ENCODE data around the gene LHCGR. TPM values are rescaled to one million over a fixed set of nuclear protein-coding genes. Genes with fewer than 3 reads are reported as not detected.

Gene LHCGR
- 0.12 and 0.45 TPM in 2 replicates for total RNA-seq (2014; rRNA removed; shearing (Covaris generic))
- polyA plus RNA-seq (2016; fragmentation: Nextera tagmentation; extraction: Ambion mirVana): 0.54 and 0.66 TPM in 2 replicates
- long read RNA-seq: 0 reads

DNA sequence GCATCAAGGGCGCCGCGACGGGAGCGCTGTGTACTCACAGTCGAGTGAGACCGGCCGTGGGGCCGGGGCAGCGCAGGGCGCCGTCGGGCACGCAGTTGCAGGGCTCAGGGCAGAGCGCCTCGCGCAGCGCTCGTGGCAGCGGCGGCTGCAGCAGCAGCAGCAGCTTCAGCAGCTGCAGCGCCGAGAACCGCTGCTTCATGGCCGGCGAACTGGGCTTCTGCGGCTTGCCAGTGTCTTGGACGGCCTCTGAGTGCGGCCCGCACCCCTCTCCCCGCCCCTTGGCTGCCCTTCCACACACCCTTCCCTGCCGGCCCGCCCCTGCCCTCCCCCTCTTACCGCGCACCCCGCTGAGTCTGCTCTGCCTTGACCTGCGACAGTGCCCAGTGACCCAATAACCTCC lies at the start of gene LHCGR:
Gene LHCGR (minus strand): TSS at position 252 of the 400 bp plus-strand sequence. CDS start 53 bp downstream, at position 199.
- Mint-ChIP-seq H3K27ac (no peak within 1 kb of the TSS), H3K36me3 (ENCODE audit: low read depth) (no peaks in the 10 kb centered on the region), H3K9me3 (no peaks in the 10 kb centered on the region), H3K4me1 (peaks cover 31% of the 10 kb centered on the region), H3K27me3 (ENCODE audit: insufficient read depth, low read depth, poor library complexity) (peaks cover 17% of the 10 kb centered on the region), H3K4me3 (peak within 1 kb of the TSS; percentile 71)
- no peak within 1 kb of the TSS for H3K27ac ChIP-seq (ENCODE audit: low read depth)
- peak; percentile 62 for DNase-seq (ENCODE audit: low spot score)
- H3K4me1 ChIP-seq (ENCODE audit: insufficient read depth): peaks cover 16% of the 10 kb centered on the region
- ATAC-seq: peak; percentile 89
- peaks cover 4% of the 10 kb centered on the region; the same call in 1 of the 2 replicates for H3K9me2 ChIP-seq (ENCODE audit: insufficient read depth)
- no peak for TF ChIP-seq POLR2AphosphoS5 (IDR thresholded peaks at IDR 0.05; ENCODE audit: low read depth)
- no peaks in the 10 kb centered on the region for H3K36me3 ChIP-seq (ENCODE audit: insufficient read depth)
- no peaks in the 10 kb centered on the region for H4K20me1 ChIP-seq (replicated peaks; ENCODE audit: insufficient read depth)
- no peaks in the 10 kb centered on the region for H3F3A ChIP-seq (replicated peaks; ENCODE audit: low read depth)
- H3K79me2 ChIP-seq (replicated peaks; ENCODE audit: insufficient read depth): no peaks in the 10 kb centered on the region
- H3K4me3 ChIP-seq: peak within 1 kb of the TSS; percentile 59
- H3K4me2 ChIP-seq: peak within 1 kb of the TSS; percentile 80
- peaks cover 27% of the 10 kb centered on the region for H3K27me3 ChIP-seq (ENCODE audit: insufficient read depth)
- peak within 1 kb of the TSS; percentile 99 for H2AFZ ChIP-seq

DNA sequence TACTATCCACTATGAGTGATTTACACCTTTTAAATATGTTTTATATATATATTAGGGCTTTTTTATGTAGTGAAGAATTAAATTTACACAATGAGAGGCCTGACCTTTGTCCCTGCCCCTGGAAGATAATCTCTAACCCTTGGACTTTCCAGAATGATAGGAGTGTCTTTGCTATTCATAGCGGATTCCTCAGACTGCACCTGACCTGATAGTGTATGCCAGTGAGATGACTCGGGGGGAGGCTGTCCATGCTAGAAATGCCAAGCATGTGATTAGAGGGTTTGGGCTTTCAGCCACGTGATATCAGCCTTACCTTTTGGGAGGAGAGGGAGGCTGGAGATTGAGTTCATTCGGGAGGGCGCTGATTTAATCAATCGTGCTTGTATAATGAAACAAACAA lies 44.1 kb upstream of the LHCGR start:
- peaks cover 19% of the 10 kb centered on the region for H3K9me2 ChIP-seq (ENCODE audit: insufficient read depth)
- H3K27ac ChIP-seq (ENCODE audit: low read depth): no peak overlapping the region
- no peaks in the 10 kb centered on the region for H4K20me1 ChIP-seq (replicated peaks; ENCODE audit: insufficient read depth)
- ATAC-seq (no peak), DNase-seq (ENCODE audit: low spot score) (no peak)
- no peaks in the 10 kb centered on the region for H3K27me3 ChIP-seq (ENCODE audit: insufficient read depth)
- H3K9me3 Mint-ChIP-seq: no peaks in the 10 kb centered on the region
- H3K4me3 ChIP-seq: no peak overlapping the region
- H3K4me1 ChIP-seq (ENCODE audit: insufficient read depth): no peaks in the 10 kb centered on the region
- H3K4me2 ChIP-seq: no peak overlapping the region
- no peaks in the 10 kb centered on the region for H3K27me3 Mint-ChIP-seq (ENCODE audit: insufficient read depth, low read depth, poor library complexity)
- H3K79me2 ChIP-seq (replicated peaks; ENCODE audit: insufficient read depth): no peaks in the 10 kb centered on the region
- no peaks in the 10 kb centered on the region for H3K36me3 Mint-ChIP-seq (ENCODE audit: low read depth)
- H3F3A ChIP-seq (replicated peaks; ENCODE audit: low read depth): no peaks in the 10 kb centered on the region
- no peaks in the 10 kb centered on the region for H3K36me3 ChIP-seq (ENCODE audit: insufficient read depth)
- H3K4me3 Mint-ChIP-seq: no peak overlapping the region
- no peak overlapping the region for H3K27ac Mint-ChIP-seq
- H2AFZ ChIP-seq: no peak overlapping the region
- no peaks in the 10 kb centered on the region for H3K4me1 Mint-ChIP-seq
- TF ChIP-seq, protein P1, sequence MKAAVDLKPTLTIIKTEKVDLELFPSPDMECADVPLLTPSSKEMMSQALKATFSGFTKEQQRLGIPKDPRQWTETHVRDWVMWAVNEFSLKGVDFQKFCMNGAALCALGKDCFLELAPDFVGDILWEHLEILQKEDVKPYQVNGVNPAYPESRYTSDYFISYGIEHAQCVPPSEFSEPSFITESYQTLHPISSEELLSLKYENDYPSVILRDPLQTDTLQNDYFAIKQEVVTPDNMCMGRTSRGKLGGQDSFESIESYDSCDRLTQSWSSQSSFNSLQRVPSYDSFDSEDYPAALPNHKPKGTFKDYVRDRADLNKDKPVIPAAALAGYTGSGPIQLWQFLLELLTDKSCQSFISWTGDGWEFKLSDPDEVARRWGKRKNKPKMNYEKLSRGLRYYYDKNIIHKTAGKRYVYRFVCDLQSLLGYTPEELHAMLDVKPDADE (IDR thresholded peaks at IDR 0.05): no peak
- TF ChIP-seq NANOG (IDR thresholded peaks at IDR 0.05; ENCODE audit: borderline replicate concordance): no peak
- no peak for TF ChIP-seq POLR2AphosphoS5 (IDR thresholded peaks at IDR 0.05; ENCODE audit: low read depth)
- TF ChIP-seq EZH2 (IDR thresholded peaks at IDR 0.05; ENCODE audit: low read depth, unreplicated experiment): no peak
- no peak for TF ChIP-seq ZNF331 (CRISPR knock-in tag; IDR thresholded peaks at IDR 0.05; ENCODE audit: low read depth)
- TF ChIP-seq, protein P2, sequence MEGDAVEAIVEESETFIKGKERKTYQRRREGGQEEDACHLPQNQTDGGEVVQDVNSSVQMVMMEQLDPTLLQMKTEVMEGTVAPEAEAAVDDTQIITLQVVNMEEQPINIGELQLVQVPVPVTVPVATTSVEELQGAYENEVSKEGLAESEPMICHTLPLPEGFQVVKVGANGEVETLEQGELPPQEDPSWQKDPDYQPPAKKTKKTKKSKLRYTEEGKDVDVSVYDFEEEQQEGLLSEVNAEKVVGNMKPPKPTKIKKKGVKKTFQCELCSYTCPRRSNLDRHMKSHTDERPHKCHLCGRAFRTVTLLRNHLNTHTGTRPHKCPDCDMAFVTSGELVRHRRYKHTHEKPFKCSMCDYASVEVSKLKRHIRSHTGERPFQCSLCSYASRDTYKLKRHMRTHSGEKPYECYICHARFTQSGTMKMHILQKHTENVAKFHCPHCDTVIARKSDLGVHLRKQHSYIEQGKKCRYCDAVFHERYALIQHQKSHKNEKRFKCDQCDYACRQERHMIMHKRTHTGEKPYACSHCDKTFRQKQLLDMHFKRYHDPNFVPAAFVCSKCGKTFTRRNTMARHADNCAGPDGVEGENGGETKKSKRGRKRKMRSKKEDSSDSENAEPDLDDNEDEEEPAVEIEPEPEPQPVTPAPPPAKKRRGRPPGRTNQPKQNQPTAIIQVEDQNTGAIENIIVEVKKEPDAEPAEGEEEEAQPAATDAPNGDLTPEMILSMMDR (conservative IDR thresholded peaks at IDR 0.05; ENCODE audit: low read depth in 2 of 2): no peak
- no peak for TF ChIP-seq EZH2phosphoT487 (IDR thresholded peaks at IDR 0.05; ENCODE audit: unreplicated experiment)
- no peak for TF ChIP-seq JUNB (IDR thresholded peaks at IDR 0.05; ENCODE audit: unreplicated experiment)
- TF ChIP-seq, protein P3, sequence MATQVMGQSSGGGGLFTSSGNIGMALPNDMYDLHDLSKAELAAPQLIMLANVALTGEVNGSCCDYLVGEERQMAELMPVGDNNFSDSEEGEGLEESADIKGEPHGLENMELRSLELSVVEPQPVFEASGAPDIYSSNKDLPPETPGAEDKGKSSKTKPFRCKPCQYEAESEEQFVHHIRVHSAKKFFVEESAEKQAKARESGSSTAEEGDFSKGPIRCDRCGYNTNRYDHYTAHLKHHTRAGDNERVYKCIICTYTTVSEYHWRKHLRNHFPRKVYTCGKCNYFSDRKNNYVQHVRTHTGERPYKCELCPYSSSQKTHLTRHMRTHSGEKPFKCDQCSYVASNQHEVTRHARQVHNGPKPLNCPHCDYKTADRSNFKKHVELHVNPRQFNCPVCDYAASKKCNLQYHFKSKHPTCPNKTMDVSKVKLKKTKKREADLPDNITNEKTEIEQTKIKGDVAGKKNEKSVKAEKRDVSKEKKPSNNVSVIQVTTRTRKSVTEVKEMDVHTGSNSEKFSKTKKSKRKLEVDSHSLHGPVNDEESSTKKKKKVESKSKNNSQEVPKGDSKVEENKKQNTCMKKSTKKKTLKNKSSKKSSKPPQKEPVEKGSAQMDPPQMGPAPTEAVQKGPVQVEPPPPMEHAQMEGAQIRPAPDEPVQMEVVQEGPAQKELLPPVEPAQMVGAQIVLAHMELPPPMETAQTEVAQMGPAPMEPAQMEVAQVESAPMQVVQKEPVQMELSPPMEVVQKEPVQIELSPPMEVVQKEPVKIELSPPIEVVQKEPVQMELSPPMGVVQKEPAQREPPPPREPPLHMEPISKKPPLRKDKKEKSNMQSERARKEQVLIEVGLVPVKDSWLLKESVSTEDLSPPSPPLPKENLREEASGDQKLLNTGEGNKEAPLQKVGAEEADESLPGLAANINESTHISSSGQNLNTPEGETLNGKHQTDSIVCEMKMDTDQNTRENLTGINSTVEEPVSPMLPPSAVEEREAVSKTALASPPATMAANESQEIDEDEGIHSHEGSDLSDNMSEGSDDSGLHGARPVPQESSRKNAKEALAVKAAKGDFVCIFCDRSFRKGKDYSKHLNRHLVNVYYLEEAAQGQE (IDR thresholded peaks at IDR 0.05; ENCODE audit: unreplicated experiment): no peak
- no peak for TF ChIP-seq CREB1 (CRISPR knock-in tag; IDR thresholded peaks at IDR 0.05; ENCODE audit: low read depth)

Measured in GM23338 (cell line).